Keratinocyte (primary cell): ENCODE data around the gene TCHP. TPM values are rescaled to one million over a fixed set of nuclear protein-coding genes. Genes with fewer than 3 reads are reported as not detected.

Source experiments
- DNase-seq: peaks from one replicate; pipeline ENCODE4 v3.0.0-alpha.2; 2011; ENCODE audit warnings: low read depth, missing footprints, low spot score
- FAIRE-seq: peaks from 2 replicates; lab custom pipeline; 2011; peaks lifted over from hg19 to GRCh38; lab: Jason Lieb, UNC
- H2AFZ ChIP-seq: 2 replicates; pipeline ENCODE4 v1.6.0; 2012; ENCODE audit warnings: low read length, control low read depth, inconsistent platforms; ENCODE audit not compliant: control insufficient read depth
- H3K27ac ChIP-seq: 2 replicates; pipeline ENCODE4 v1.5.1; 2011; ENCODE audit warnings: low read length; ENCODE audit not compliant: control insufficient read depth, insufficient read depth
- H3K27me3 ChIP-seq: 3 replicates; pipeline ENCODE4 v1.6.0; 2011; ENCODE audit warnings: low read length; ENCODE audit not compliant: control insufficient read depth, insufficient read depth; ENCODE audit errors: extremely low read depth
- H3K36me3 ChIP-seq, 2 experiments: 2 replicates in 1 of 2; 3 replicates in 1 of 2; pipeline ENCODE4 v1.5.1; 2011; ENCODE audit warnings: low read length in 2 of 2, mild to moderate bottlenecking in 1 of 2; ENCODE audit not compliant: control insufficient read depth in 2 of 2, insufficient read depth in 2 of 2; ENCODE audit errors: extremely low read depth in 1 of 2
- H3K4me1 ChIP-seq: 3 replicates; pipeline ENCODE4 v1.5.1; 2011; ENCODE audit warnings: low read length; ENCODE audit not compliant: control insufficient read depth, insufficient read depth; ENCODE audit errors: extremely low read depth
- H3K4me2 ChIP-seq: 3 replicates; pipeline ENCODE4 v1.6.0; 2011; ENCODE audit warnings: low read depth, low read length; ENCODE audit not compliant: control insufficient read depth, insufficient read depth; ENCODE audit errors: extremely low read depth
- H3K4me3 ChIP-seq, 3 experiments: fragments of 200-600 bp in 1 of 3; sonication (generic) in 1 of 3; 2 replicates in 2 of 3; 3 replicates in 1 of 3; pipeline ENCODE4 v1.5.1; 2011 to 2016; ENCODE audit warnings: low read length in 3 of 3, mild to moderate bottlenecking in 3 of 3, control low read depth in 2 of 3, inconsistent platforms in 1 of 3, low read depth in 1 of 3, mixed read lengths in 1 of 3, mixed run types in 1 of 3, moderate library complexity in 1 of 3; ENCODE audit not compliant: control insufficient read depth in 2 of 3, insufficient read depth in 2 of 3; ENCODE audit errors: extremely low read depth in 1 of 3
- H3K79me2 ChIP-seq: 2 replicates; pipeline ENCODE4 v1.6.0; 2012; ENCODE audit warnings: low read length; ENCODE audit not compliant: control insufficient read depth, insufficient read depth
- H3K9ac ChIP-seq: 3 replicates; pipeline ENCODE4 v1.6.0; 2011; ENCODE audit warnings: low read length; ENCODE audit not compliant: control insufficient read depth, insufficient read depth; ENCODE audit errors: extremely low read depth
- H3K9me1 ChIP-seq: 3 replicates; pipeline ENCODE4 v1.6.0; 2011; ENCODE audit warnings: low read length; ENCODE audit not compliant: control insufficient read depth, insufficient read depth; ENCODE audit errors: extremely low read depth
- H3K9me3 ChIP-seq: 2 replicates; pipeline ENCODE4 v1.5.1; 2012; ENCODE audit warnings: low read depth, low read length; ENCODE audit not compliant: control insufficient read depth
- H4K20me1 ChIP-seq: 3 replicates; pipeline ENCODE4 v1.6.0; 2011; ENCODE audit warnings: low read length; ENCODE audit not compliant: control insufficient read depth, insufficient read depth; ENCODE audit errors: extremely low read depth
- EZH2 ChIP-seq: IDR thresholded peaks from one replicate; pipeline ENCODE4 v1.6.1; 2012; ENCODE audit warnings: inconsistent platforms, mild to moderate bottlenecking, low read length, moderate library complexity
- dilution Hi-C: fragments of 300-500 bp; cut with MboI; formaldehyde crosslinking; loops from one replicate; pipeline ENCODE4 v1.7.0; 2020; ENCODE audit warnings: low sequenced_read_pairs; ENCODE audit not compliant: extremely low pct_ligation_motif_present
- polyA plus RNA-seq, 5 experiments: library from polyadenylated mRNA; depleted of rRNA in 3 of 5; stranded (reverse) in 3 of 5; stranded (forward) in 1 of 5; unstranded in 1 of 5; fragments of >200 nt; gene quantifications; 1 replicate in 1 of 5; 2 replicates in 3 of 5; 3 replicates in 1 of 5; pipeline versions ENCODE4 v1.2.1 to v1.2.3, GENCODE V29; 2011 to 2012; ENCODE audit warnings: missing spikeins in 2 of 5, low read depth in 1 of 5, low replicate concordance in 1 of 5
- TF ChIP-seq, protein P1 (sequence below), 3 experiments: IDR thresholded peaks in 1 of 3; conservative IDR thresholded peaks in 1 of 3; optimal IDR thresholded peaks in 1 of 3; 2 replicates in 2 of 3; 3 replicates in 1 of 3; pipeline versions ENCODE3 to v1.5.1; 2011; ENCODE audit warnings: low read length in 3 of 3, mild to moderate bottlenecking in 3 of 3, moderate library complexity in 2 of 3, control low read depth in 1 of 3, inconsistent platforms in 1 of 3; ENCODE audit not compliant: insufficient read depth in 2 of 3; ENCODE audit errors: extremely low read depth in 1 of 3

The TCHP gene
- polyA plus RNA-seq, 1 donor (not counting 4 experiments of a cell fraction or from before 2014, with no cell fraction given) = 9.6 TPM

DNA sequence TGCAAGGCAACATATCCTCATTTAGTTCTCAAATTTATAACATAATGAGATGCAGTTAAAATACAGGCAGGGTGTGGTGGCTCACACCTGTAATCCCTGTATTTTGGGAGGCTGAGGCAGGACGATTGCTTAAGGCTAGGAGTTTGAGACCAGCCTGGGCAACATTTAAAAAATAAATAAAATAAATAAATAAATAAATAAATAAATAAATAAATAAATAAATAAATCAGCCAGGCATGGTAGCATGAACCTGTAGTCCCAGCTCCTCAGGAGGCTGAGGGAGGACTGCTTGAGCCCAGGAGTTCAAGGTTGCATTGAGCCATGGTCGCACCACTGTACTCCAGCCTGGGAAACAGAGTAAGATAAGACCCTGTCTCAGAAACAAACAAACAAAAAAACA lies 39.4 kb downstream of the TCHP start:
- no peak overlapping the region for H3K9ac ChIP-seq
- TF ChIP-seq, protein P1, sequence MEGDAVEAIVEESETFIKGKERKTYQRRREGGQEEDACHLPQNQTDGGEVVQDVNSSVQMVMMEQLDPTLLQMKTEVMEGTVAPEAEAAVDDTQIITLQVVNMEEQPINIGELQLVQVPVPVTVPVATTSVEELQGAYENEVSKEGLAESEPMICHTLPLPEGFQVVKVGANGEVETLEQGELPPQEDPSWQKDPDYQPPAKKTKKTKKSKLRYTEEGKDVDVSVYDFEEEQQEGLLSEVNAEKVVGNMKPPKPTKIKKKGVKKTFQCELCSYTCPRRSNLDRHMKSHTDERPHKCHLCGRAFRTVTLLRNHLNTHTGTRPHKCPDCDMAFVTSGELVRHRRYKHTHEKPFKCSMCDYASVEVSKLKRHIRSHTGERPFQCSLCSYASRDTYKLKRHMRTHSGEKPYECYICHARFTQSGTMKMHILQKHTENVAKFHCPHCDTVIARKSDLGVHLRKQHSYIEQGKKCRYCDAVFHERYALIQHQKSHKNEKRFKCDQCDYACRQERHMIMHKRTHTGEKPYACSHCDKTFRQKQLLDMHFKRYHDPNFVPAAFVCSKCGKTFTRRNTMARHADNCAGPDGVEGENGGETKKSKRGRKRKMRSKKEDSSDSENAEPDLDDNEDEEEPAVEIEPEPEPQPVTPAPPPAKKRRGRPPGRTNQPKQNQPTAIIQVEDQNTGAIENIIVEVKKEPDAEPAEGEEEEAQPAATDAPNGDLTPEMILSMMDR (optimal IDR thresholded peaks at IDR 0.05 in 1 of 3, IDR thresholded peaks at IDR 0.05 in 1 of 3, conservative IDR thresholded peaks at IDR 0.05 in 1 of 3; ENCODE audit: extremely low read depth in 1 of 3, insufficient read depth in 2 of 3, low read length in 3 of 3) = no peak
- no peak for TF ChIP-seq EZH2
- H4K20me1 ChIP-seq = no peaks in the 10 kb centered on the region
- no peaks in the 10 kb centered on the region for H3K4me1 ChIP-seq
- H3K9me1 ChIP-seq = no peaks in the 10 kb centered on the region
- no peaks in the 10 kb centered on the region for H3K27me3 ChIP-seq
- no peaks in the 10 kb centered on the region for H3K79me2 ChIP-seq
- no peak overlapping the region for H2AFZ ChIP-seq
- dilution Hi-C loops = no loop called here
- H3K36me3 ChIP-seq = peaks cover 11 to 21% of the 10 kb centered on the region in 2 experiments
- no peak overlapping the region for H3K4me2 ChIP-seq
- no peak for FAIRE-seq
- no peaks in the 10 kb centered on the region for H3K9me3 ChIP-seq
- no peak for DNase-seq
- H3K4me3 ChIP-seq = no peak overlapping the region
- no peak overlapping the region for H3K27ac ChIP-seq

DNA sequence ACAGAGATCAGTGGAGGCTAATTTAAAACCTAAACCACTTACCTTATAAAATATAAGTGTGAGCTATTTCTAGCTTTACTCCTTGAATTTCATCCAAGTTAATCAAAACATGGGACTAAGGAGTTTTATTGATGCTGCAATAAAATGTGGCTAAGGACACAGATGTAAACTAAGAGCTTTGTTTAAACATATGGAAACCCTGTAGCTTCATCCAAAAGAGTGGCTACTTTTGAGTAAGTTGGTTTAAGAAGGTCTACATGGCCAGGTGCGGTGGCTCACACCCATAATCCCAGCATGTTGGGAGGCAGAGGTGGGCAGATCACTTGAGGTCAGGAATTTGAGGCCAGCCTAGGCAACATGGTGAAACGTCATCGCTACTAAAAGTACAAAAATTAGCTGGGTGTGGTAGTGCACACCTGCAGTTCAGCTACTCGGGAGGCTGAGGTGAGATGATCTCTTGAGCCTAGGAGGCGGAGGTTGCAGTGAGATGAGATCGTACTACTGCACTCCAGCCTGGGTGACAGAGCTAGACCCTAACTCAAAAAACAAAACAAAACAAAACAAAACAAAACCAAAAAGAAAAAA lies 40.4 kb downstream of the TCHP start:
- no peak overlapping the region for H3K4me3 ChIP-seq
- no peak overlapping the region for H2AFZ ChIP-seq
- no peak overlapping the region for H3K27ac ChIP-seq
- no peak for TF ChIP-seq EZH2
- TF ChIP-seq, protein P1 (optimal IDR thresholded peaks at IDR 0.05 in 1 of 3, IDR thresholded peaks at IDR 0.05 in 1 of 3, conservative IDR thresholded peaks at IDR 0.05 in 1 of 3; ENCODE audit: extremely low read depth in 1 of 3, insufficient read depth in 2 of 3, low read length in 3 of 3) = no peak
- no peaks in the 10 kb centered on the region for H4K20me1 ChIP-seq
- no peaks in the 10 kb centered on the region for H3K9me3 ChIP-seq
- dilution Hi-C loops = no loop called here
- no peaks in the 10 kb centered on the region for H3K9me1 ChIP-seq
- H3K9ac ChIP-seq = no peak overlapping the region
- H3K36me3 ChIP-seq = peaks cover 15 to 21% of the 10 kb centered on the region in 2 experiments
- FAIRE-seq = no peak
- H3K79me2 ChIP-seq = no peaks in the 10 kb centered on the region
- no peaks in the 10 kb centered on the region for H3K4me1 ChIP-seq
- no peak for DNase-seq
- no peaks in the 10 kb centered on the region for H3K27me3 ChIP-seq
- H3K4me2 ChIP-seq = no peak overlapping the region
